K562 (cell line): Measurements from ENCODE around the gene CAMKV. TPM values are rescaled to one million over a fixed set of nuclear protein-coding genes. Genes with fewer than 3 reads are reported as not detected.
A peak's percentile ranks its signal among the peaks of the same experiment; 100 is the strongest.

ENCODE experiments used
- CXXC5 ChIP-seq: fragments of 250-450 bp; sonication (Bioruptor Pico); IDR thresholded peaks from 2 replicates; pipeline ENCODE4 v1.8.0; 2022; ENCODE audit warnings: inconsistent platforms, mild to moderate bottlenecking, moderate library complexity
- EP400 ChIP-seq: fragments of 450-650 bp; IDR thresholded peaks from 2 replicates; pipeline ENCODE4 v1.6.1; 2017; ENCODE audit warnings: antibody characterized with exemption, mild to moderate bottlenecking, moderate library complexity
- GABPB1 ChIP-seq: sonication (generic); formaldehyde crosslinking; IDR thresholded peaks from 2 replicates; pipeline ENCODE4 v1.8.0; 2022; ENCODE audit warnings: mild to moderate bottlenecking, missing genetic modification reagents
- GABPB2 ChIP-seq: fragments of 250-450 bp; sonication (Bioruptor Pico); conservative IDR thresholded peaks from 2 replicates; pipeline ENCODE4 v1.5.1; 2021; ENCODE audit warnings: mild to moderate bottlenecking
- GATA2 ChIP-seq: sonication (generic); formaldehyde crosslinking; IDR thresholded peaks from 2 replicates; pipeline ENCODE4 v1.4.0; 2020; ENCODE audit warnings: mild to moderate bottlenecking, missing genetic modification reagents
- L3MBTL2 ChIP-seq: fragments of 450-650 bp; IDR thresholded peaks from 2 replicates; pipeline ENCODE4 v1.6.1; 2016; ENCODE audit warnings: mild to moderate bottlenecking, moderate library complexity
- LARP7 ChIP-seq: fragments of 450-650 bp; IDR thresholded peaks from 2 replicates; pipeline ENCODE4 v1.6.1; 2016
- MAZ ChIP-seq, 2 experiments: fragments of 450-650 bp in 1 of 2; sonication (generic) in 1 of 2; formaldehyde crosslinking; IDR thresholded peaks in 1 of 2; conservative IDR thresholded peaks in 1 of 2; 2 replicates each; pipeline versions ENCODE4 v1.4.0 to v1.5.0; 2020; ENCODE audit warnings: mild to moderate bottlenecking in 1 of 2, missing genetic modification reagents in 1 of 2
- MYC ChIP-seq, 2 experiments: fragments of 250-450 bp in 1 of 2; sonication (Bioruptor Pico) in 1 of 2; IDR thresholded peaks; 2 replicates each; pipeline versions ENCODE4 v1.5.1 to v1.6.1; 2012 to 2021; ENCODE audit warnings: low read depth in 2 of 2, borderline replicate concordance in 1 of 2, improper control_type of control experiment in 1 of 2, low read length in 1 of 2, mild to moderate bottlenecking in 1 of 2, moderate library complexity in 1 of 2
- NR3C1 ChIP-seq: sonication (generic); formaldehyde crosslinking; IDR thresholded peaks from 2 replicates; pipeline ENCODE4 v1.8.1; 2022; ENCODE audit warnings: missing genetic modification reagents
- PHF20 ChIP-seq: fragments of 450-650 bp; IDR thresholded peaks from 2 replicates; pipeline ENCODE4 v1.6.1; 2018; ENCODE audit not compliant: partially characterized antibody
- POLR2G ChIP-seq: fragments of 200-400 bp; formaldehyde crosslinking; IDR thresholded peaks from 2 replicates; pipeline ENCODE4 v1.6.1; 2017; ENCODE audit warnings: low read depth, mild to moderate bottlenecking, antibody characterized with exemption, low read length, moderate library complexity
- RBFOX2 ChIP-seq: fragments of 200-400 bp; formaldehyde crosslinking; IDR thresholded peaks from 2 replicates; pipeline ENCODE4 v1.6.1; 2017; ENCODE audit warnings: low read depth, mild to moderate bottlenecking, low read length, moderate library complexity
- SAP30 ChIP-seq: fragments of 200-600 bp; sonication (generic); IDR thresholded peaks from 2 replicates; pipeline ENCODE4 v1.6.1; 2012; ENCODE audit warnings: borderline replicate concordance, low read depth, mild to moderate bottlenecking, moderate library complexity, low read length, control low read depth, inconsistent platforms; ENCODE audit not compliant: insufficient read depth, poor library complexity, severe bottlenecking
- SIN3B ChIP-seq: fragments of 450-650 bp; IDR thresholded peaks from 2 replicates; pipeline ENCODE4 v1.6.1; 2017; ENCODE audit warnings: low read depth, mild to moderate bottlenecking, moderate library complexity
- SOX6 ChIP-seq: fragments of 450-650 bp; IDR thresholded peaks from 2 replicates; pipeline ENCODE4 v1.6.1; 2014; ENCODE audit warnings: mild to moderate bottlenecking
- SP1 ChIP-seq: sonication (generic); formaldehyde crosslinking; IDR thresholded peaks from 2 replicates; pipeline ENCODE4 v1.8.1; 2022; ENCODE audit warnings: mild to moderate bottlenecking, missing genetic modification reagents
- ZBTB12 ChIP-seq: fragments of 250-450 bp; sonication (Bioruptor Pico); IDR thresholded peaks from 2 replicates; pipeline ENCODE4 v1.4.0; 2020
- ZC3H11A ChIP-seq: IDR thresholded peaks from 2 replicates; pipeline ENCODE4 v1.6.1; 2012; ENCODE audit warnings: low read depth, low read length, improper control_type of control experiment
- ZFP36 ChIP-seq: fragments of 150-350 bp; IDR thresholded peaks from 2 replicates; pipeline ENCODE4 v1.6.1; 2018; ENCODE audit warnings: low read length, low read depth; ENCODE audit not compliant: partially characterized antibody
- ZFX ChIP-seq: sonication (generic); formaldehyde crosslinking; IDR thresholded peaks from 2 replicates; pipeline ENCODE4 v1.8.0; 2022; ENCODE audit warnings: mild to moderate bottlenecking, missing genetic modification reagents, moderate library complexity
- ZNF41 ChIP-seq: fragments of 250-450 bp; sonication (Bioruptor Pico); conservative IDR thresholded peaks from 2 replicates; pipeline ENCODE4 v1.4.0; 2020; ENCODE audit warnings: mild to moderate bottlenecking
- ZNF766 ChIP-seq: fragments of 200-800 bp; sonication (Bioruptor generic); conservative IDR thresholded peaks from 2 replicates; pipeline ENCODE4 v1.6.1; 2016; ENCODE audit warnings: missing genetic modification characterization, missing compliant biosample characterization
- polyA plus RNA-seq, 8 experiments: library from polyadenylated mRNA; depleted of rRNA in 4 of 8; stranded (reverse) in 5 of 8; unstranded in 3 of 8; fragments of >200 nt; fragmentation: Nextera tagmentation in 2 of 8; fragmentation: Illumina TruSeq in 1 of 8; extraction: Ambion mirVana in 2 of 8; extraction: Trizol in 1 of 8; gene quantifications; 2 replicates each; pipeline versions ENCODE4 v1.2.1 to v1.2.3, GENCODE V29; 2011 to 2014; ENCODE audit warnings: inconsistent platforms in 1 of 8, missing spikeins in 1 of 8
- total RNA-seq, 7 experiments: library from RNA; depleted of rRNA in 6 of 7; stranded (reverse); fragments of >200 nt in 6 of 7; fragmentation: Illumina TruSeq in 2 of 7; extraction: Trizol in 2 of 7; gene quantifications; 2 replicates each; pipeline versions ENCODE4 v1.2.1 to v1.2.3, GENCODE V29; 2011 to 2021; ENCODE audit warnings: low replicate concordance in 1 of 7
- TF ChIP-seq, protein P1 (sequence below), 3 experiments: IDR thresholded peaks in 2 of 3; conservative IDR thresholded peaks in 1 of 3; 2 replicates each; pipeline ENCODE4 v1.5.1; 2011 to 2012; ENCODE audit warnings: low read length in 3 of 3, mild to moderate bottlenecking in 3 of 3, control low read depth in 2 of 3, improper control_type of control experiment in 1 of 3, inconsistent platforms in 1 of 3, low read depth in 1 of 3, mixed read lengths in 1 of 3, moderate library complexity in 1 of 3; ENCODE audit not compliant: insufficient read depth in 2 of 3
- TF ChIP-seq, protein P2 (sequence below): fragments of 450-650 bp; formaldehyde crosslinking; IDR thresholded peaks from 2 replicates; pipeline ENCODE4 v1.4.0; 2022; ENCODE audit warnings: mild to moderate bottlenecking, moderate library complexity

The CAMKV gene
- total and polyA plus RNA-seq, 9 of the 15 experiments (the other 6 are each of a cell fraction or from before 2014, with no cell fraction given) = 0.08 to 2.7 (median 0.79) TPM

GRCh38 chr3:49856181-49857005 is 13.3 kb downstream of the CAMKV start, which contains the start of gene TRAIP (continued):
- TF ChIP-seq RBFOX2 = peak; percentile 82
- peak; percentile 93 for TF ChIP-seq SIN3B
- TF ChIP-seq ZNF766 (CRISPR knock-in tag) = no peak
- TF ChIP-seq ZFP36 = no peak
- no peak for TF ChIP-seq GABPB2 (CRISPR knock-in tag)
- TF ChIP-seq SAP30 = peak; percentile 98
- peak in 1 of 2 experiments; percentile 31; a peak in 2 of 4 replicates for TF ChIP-seq MAZ (CRISPR knock-in tag; conservative IDR thresholded peaks at IDR 0.05 in 1 of 2, IDR thresholded peaks at IDR 0.05 in 1 of 2)
- TF ChIP-seq SOX6 = peak; percentile 11; the same call in 1 of the 2 replicates
- TF ChIP-seq GATA2 (CRISPR knock-in tag) = no peak
- peak; percentile 61 for TF ChIP-seq ZFX (CRISPR knock-in tag)
- TF ChIP-seq, protein P1, sequence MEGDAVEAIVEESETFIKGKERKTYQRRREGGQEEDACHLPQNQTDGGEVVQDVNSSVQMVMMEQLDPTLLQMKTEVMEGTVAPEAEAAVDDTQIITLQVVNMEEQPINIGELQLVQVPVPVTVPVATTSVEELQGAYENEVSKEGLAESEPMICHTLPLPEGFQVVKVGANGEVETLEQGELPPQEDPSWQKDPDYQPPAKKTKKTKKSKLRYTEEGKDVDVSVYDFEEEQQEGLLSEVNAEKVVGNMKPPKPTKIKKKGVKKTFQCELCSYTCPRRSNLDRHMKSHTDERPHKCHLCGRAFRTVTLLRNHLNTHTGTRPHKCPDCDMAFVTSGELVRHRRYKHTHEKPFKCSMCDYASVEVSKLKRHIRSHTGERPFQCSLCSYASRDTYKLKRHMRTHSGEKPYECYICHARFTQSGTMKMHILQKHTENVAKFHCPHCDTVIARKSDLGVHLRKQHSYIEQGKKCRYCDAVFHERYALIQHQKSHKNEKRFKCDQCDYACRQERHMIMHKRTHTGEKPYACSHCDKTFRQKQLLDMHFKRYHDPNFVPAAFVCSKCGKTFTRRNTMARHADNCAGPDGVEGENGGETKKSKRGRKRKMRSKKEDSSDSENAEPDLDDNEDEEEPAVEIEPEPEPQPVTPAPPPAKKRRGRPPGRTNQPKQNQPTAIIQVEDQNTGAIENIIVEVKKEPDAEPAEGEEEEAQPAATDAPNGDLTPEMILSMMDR (IDR thresholded peaks at IDR 0.05 in 2 of 3, conservative IDR thresholded peaks at IDR 0.05 in 1 of 3; ENCODE audit: insufficient read depth in 2 of 3, low read depth in 1 of 3, low read length in 3 of 3) = 0 out of 6 replicates have a peak, but pooled peaks of 1 of the 3 experiments have one; percentile 1
- TF ChIP-seq, protein P2, sequence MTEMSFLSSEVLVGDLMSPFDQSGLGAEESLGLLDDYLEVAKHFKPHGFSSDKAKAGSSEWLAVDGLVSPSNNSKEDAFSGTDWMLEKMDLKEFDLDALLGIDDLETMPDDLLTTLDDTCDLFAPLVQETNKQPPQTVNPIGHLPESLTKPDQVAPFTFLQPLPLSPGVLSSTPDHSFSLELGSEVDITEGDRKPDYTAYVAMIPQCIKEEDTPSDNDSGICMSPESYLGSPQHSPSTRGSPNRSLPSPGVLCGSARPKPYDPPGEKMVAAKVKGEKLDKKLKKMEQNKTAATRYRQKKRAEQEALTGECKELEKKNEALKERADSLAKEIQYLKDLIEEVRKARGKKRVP = no peak
- peak; percentile 58; the same call in 1 of the 2 replicates for TF ChIP-seq CXXC5 (CRISPR knock-in tag)
- peak; percentile 88 for TF ChIP-seq POLR2G
- peak; percentile 70 for TF ChIP-seq SP1
- TF ChIP-seq PHF20 = peak; percentile 85
- TF ChIP-seq EP400 = peak; percentile 69
- peak; percentile 92 for TF ChIP-seq GABPB1
- peak; percentile 84 for TF ChIP-seq L3MBTL2
- no peak for TF ChIP-seq LARP7
- TF ChIP-seq NR3C1 (CRISPR knock-in tag) = no peak
- peak; percentile 72 for TF ChIP-seq ZBTB12
- TF ChIP-seq ZNF41 (CRISPR knock-in tag) = no peak
- TF ChIP-seq ZC3H11A = no peak
- peak; percentile 48; the same call in 1 of the 2 replicates for TF ChIP-seq MYC (IDR thresholded peaks at IDR 0.05; ENCODE audit: low read depth, low read length)
- TF ChIP-seq MYC (CRISPR knock-in tag; IDR thresholded peaks at IDR 0.05; ENCODE audit: borderline replicate concordance, low read depth) = no peak
